DMS114 treated with DMSO at 0.1 percent for 48 hours (cell line): ENCODE data around the gene OR10G3.

Source experiments
- DNase-seq: peaks from one replicate; lab custom pipeline; 2025; ENCODE audit not compliant: unreplicated experiment; lab: John Stamatoyannopoulos, UW

OR10G3 gene

DNA sequence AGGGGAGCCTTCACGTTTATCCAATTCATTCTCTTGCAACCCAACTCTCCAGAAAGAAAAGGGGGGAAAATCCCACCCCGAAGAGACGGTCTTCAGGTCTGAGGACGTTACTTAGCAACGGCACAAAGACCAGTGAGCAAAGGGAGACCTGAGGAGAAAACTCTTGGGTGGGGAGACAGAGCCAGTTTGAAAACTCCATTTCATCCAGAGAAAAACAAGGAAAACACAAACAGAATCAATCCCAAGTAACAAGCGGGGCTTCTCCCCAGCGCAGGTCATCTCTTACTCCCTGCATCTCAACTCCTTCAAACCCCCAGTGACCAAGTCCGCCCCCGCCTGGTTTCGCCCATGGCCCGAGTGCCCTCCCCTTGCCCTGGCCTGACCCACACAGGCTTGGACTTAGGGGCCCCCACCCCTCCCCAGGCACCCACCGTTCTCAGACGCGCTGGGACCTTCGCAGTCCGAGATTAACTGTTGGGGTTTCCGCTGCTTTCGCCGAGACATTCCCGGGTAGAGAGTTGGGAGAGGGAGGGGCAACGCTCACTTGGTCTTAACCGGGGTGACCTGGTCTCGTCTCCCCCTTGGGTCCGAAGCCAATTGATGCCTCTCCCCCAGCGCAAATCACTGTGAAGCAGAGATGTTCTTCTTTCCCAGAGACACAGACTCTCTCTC is 43.3 kb downstream of the OR10G3 start:
- DNase-seq = no peak

DNA sequence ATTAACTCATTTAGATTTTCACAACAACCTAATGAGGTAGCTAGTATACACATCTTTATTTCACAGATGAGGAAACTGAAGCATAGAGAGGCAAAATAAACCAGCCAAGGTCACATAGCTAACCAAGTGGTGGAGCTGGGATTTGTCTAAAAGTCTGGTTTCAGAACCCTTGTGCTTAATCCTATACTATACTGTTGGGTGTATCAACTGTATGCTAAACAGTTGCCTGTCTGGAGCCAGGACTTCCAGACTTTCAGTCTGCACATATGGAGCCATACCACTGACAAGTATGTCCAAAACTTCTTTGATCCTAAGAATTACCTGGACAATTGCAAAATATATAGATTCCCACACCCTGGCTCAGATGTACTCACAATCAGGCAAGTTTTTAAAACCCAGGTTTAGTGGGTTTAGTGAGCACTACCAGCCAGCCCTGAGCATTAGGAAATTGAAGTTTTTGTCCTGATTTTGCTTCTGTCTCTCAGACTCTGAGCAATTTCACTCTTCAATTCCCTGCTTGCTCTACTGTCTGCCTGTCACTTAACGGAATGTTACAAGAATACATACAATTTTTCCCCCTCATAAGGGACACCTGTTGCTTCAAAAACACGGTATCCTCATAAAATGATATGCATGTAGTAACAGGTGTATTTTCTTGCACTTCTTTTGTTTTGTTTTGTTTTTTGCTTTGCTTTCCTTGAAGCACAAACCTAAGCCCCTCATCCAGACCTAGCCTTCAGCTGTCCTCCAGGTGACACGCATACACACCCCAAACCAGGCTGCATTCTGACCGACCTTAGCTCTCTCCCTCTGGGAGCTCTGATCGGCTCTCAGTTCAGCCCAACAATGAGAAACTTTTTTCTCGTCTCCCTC is 44.1 kb downstream of the OR10G3 start:
- no peak for DNase-seq

DNA sequence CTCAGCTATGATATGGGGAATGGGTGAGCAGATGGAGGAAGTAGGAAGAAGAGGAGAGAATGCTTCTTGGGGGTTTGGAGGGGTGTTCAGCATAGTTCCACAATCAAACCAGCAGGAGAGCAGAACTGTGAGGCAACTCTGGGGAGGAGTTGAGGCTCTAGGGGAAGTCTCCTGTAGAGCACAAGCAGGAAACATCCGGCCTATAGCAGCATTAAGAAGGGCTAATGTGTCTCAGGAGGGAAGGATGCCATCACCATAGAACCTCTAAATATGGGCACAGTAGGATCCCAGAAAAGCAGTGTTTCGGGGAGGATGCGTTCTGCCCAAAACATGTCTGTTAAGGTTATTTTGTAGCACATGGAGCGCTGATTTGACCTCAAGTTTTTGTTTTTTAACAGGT is 45.3 kb downstream of the OR10G3 start:
- DNase-seq = no peak

DNA sequence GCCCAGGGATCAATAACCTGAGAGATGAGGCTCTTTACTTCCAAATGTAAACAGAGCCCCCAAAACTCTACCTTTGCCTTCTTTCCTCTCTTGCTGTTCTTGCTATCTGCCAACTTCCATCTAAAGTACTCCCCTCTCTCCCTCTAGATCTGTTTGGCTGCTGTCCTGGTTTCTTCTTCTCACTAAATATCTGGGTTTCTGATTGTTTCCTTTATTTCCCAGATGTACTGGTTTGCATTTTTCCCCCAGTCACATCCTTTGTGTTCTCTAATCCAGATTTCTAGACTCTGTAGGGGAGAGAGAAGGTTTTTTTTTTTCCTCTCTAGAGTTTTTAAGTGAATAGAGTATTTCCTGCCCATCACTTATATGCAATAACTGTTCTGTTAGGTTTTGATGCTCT is 46.6 kb downstream of the OR10G3 start:
- DNase-seq = no peak

DNA sequence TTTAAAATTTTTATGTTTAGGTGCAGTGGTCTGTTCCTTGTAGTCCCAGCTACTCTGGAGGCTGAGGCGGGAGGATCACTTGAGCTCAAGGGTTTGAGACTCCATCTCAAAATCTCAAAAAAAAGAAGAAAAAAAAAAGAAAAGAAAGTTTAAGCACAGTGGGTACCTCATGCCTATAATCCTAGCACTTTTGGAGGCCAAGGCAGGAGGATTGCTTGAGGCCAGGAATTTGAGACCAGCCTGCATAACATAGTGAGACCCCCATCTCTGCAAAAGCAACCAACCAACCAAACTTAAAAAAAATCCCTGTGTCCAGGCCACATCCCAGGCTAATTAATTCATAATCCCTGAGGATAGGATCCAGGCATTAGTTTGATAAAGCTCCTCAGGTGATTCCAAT is 50.4 kb downstream of the OR10G3 start:
- no peak for DNase-seq

DNA sequence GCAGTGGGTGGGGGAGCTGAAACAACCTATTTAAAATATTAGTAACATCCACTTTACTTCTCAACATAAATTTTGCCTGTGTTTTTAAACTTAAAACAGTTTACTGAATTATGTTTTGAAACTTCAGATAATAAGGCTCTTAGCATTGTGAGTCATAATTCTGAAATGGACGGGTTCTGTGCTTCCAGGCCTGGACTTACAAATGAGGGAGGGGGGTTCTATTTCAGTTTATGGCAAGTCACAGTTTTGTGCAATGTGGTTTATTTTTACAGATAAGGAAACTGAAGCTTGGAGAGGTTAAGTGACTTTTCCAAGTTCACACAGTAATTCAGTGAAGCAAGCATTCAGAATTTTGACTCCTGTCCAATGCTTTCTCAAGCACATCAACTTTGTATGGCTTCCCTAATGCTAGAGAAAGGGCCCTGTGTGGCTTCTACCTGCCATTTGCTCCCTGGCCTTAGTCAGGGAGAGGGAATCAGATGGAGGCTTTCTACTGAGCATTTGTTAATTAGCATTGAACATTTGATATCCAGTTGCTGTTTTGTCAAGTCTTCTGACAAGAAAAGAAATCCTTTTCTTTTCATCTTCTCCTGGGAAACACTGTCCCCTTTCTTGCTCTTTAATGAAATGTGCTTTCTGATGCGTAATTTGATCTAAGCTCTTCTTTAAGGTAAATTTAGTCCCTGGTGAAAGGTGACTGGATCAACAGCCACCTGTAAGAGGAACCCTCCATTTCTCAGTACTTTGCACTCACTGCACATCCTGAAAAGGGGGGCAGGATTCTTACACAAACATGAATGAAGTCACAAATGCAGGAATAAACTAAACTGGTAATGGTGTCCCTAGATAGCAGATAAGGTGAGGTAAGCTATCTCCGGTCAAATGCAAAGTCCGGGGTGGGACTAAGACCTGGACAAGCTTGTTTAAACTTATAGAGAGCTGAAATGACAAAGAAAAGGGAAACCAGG is 51.2 kb downstream of the OR10G3 start:
- no peak for DNase-seq

DNA sequence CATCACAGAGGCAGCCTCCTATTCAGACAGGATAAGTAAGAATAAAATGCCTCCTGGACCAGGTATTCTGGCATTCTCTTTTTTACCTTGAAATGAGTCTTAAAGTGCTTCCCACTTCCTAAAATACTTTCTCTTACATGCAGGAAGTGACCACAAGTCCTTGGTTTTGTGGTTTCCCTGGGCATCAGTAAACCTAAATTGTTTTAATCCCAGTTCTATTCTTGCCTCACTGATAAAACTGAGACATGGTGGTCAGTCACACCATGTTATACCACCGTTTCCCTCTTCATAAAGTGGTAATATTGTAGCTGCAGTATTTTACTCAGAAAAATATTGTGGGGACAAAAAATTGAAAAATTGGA is 52.6 kb downstream of the OR10G3 start:
- no peak for DNase-seq

DNA sequence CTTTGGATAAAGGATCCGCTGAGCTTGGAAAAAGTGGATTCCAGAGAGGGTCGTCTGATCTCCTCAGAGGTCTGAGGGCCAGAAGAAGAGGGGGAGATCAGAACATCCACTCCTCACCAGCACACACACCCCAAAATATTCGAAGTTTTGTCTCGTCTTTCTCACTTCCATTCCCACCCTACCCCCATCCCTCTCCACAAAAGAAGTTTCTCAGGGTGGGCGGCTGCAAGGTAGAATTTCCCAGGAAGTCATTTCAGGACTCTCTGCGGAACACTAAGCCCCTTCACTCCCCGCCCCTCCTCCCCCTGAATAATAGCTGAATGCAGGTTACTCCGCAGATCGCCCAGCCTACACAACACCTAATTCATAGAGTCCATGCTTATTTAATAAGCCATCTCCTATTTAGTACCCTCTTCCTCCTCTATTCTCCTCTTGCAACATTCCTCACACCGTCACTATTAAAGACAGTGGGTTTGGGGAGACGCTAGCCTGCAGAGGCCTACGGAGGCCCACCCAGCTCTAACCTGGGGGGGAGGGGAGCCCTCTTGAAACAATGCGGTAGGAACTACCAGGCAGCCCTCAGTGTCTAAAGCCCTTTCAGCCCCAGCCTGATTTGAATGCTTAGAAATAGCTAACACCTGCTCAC is 53.1 kb downstream of the OR10G3 start:
- no peak for DNase-seq

DNA sequence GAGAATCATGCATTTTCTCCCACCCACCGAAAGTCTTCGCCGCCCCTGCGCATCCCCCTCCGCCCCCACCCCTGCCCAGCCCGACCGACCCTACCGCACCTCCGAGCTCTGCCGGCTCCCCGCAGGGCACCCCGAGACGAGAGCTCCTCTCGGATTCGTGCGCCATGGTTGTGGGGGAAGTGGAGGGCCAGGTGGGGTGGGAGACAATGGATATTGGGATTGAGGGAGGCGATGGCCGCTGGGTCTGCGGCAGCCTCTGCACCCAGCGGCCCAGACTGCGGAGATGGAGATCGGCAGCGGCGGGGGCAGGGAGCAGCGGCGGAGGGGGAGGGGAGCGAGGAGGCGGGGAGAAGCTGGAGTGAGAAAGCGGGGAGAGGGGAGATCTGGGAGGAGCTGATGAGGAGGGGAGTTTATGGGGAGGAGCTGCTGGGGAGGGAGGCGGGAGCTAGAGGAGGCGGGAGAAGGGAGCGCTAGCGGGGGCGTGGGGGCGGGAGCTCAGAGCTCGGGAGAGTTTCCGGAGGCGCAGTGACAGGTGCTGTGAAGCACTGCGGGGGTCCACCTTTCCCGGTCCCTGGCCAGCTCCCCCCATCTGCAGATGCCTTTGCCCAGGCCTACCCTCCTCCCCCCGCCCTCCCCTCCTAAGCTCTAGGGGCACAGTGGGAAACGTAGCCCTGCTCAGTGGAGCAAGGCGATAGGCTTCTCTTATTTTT is 53.8 kb downstream of the OR10G3 start, which contains the start of gene SALL2:
Gene SALL2 (minus strand): TSS at position 385 of the 710 bp plus-strand sequence. CDS start 219 bp downstream, at position 166.
- peak; percentile 57 for DNase-seq

DNA sequence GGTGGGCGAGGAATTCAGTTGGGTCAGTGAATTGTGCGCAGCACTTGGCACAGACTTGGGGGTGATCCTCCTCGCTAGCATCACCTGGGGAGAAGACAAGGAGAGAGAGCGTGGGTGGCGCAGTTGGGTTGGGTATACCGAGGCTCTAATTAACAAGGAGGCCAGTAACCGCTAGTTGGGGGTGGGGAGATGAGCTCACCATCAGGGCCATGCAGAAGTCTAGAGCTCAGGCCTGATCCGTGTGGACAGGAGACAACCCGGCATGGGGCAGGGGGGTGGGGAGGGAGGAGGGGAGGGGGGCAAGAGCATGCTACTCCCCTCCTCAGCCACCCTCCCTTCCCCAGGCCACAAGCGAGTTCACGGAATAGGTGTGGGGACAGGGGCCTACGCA is 54.3 kb downstream of the OR10G3 start:
- DNase-seq = no peak

DNA sequence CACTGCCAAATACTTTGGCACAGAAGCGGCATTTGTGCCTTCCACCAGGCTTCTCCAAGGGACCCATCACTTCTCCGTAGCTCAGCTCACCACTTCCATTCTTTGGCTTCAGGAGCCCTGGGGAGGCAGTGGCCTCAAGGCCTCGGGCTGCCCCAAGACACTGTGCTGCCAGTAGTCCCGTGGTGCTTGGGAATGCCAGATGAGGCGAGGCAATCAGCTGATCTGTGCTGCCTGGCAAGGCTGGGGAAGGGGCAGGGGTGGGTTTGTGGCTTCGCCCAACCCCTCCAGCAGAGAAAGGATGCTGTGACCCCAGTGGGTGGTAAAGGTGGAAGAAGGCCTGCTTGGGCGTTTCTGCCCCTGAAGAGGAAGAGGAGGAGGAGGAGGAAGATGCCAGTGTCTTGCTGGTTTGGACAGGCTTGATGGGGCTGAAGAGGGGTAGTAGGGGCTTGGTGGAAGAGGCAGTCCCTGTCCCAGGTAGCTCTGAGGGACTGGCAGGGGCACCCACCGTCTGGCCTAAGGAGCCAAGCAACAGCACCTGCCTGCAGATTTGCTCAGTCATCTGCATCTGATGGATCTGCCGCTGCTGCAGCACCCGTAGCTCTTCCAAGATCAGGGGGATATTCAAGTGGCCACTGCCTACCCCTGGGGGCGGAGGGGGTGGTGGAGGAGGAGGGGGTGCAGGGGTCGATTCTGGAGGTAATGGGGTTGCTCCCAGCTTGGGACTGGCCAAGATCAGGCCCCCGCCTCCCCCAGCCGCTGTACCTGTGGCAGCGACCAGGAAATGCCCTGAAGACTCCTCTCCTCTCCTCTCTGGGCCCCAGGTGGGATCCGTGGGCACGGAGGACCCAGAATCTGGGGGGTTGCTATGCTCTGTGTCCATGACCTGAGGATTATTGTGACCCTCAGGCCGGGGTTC is 55.0 kb downstream of the OR10G3 start:
- no peak for DNase-seq

DNA sequence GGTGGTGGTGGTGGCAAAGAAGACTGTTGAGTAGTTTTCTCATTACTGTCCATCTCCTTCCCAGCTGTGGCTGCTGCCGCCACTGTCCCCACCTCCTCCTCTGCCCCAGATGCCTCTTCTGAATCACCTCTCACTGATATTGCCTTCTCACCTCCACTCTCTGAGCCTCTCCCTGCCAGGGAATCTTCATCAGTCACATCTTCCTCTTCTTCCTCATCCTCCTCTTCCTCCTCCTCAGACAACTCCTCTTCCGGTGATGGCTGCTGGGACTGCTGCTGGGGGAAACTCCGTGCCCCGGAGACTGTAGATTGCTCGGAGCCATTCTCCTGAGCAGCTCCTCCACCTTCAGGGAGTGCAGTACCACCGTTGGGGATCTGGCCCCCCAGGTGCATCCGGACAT is 56.7 kb downstream of the OR10G3 start:
- DNase-seq = no peak

DNA sequence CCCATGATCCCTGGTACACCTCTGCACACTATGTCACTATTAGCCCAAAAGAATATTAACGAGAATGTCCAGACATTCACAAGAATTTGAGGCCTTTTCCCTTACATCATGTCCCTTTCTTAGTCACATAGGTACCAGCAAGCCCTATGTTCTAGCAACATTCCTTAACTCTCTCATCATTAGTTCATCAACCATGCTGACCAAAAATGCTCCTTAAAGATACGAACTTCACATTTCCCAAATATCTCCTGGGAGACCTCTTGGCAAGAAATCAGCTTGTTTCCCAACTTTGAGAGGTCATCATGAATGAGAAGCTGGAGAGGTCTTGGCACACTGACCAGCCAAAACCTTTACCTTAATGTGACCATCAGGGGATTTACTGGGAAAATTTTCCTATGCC is 58.4 kb downstream of the OR10G3 start:
- no peak for DNase-seq

DNA sequence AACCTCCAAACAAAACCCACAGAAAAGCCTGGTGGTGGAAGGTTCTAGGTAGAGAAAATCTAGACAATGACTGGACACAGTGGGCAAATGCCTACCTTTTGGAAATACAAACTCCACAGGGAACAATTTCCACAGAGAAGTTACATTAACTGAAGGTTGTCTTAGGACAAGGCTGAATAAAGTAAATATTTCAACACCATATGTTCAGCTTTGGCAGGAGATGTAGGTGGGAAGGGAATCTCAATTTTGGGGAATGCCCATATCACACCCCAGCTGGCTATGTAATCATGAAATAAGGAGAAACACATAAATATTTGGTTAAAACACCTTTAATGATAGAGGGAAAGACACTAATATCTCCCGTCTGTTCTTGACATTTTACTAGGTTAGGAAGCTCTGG is 59.1 kb downstream of the OR10G3 start:
- DNase-seq = no peak

DNA sequence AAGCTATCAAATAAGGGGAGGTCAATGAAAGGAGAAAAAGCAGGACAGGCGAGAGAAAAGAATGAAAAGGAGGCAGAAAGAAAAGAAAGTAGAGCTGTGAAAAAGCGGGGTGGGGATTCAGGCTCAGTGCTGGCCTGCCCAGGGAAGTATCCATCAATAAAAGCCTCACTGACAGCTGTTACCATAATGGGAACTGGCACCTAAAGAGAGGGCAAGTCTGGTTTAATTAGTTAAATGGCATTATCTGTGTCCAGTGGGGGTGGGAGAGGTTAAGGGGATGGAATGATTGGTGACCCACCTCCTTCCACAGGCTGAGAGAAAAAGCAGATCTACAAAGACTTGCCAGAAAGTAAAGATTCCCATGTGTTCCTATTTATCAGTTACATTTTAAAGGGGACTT is 61.2 kb downstream of the OR10G3 start:
- no peak for DNase-seq
